ENCODE measurements around the gene LPXN. TPM values are rescaled to one million over a fixed set of nuclear protein-coding genes. Genes with fewer than 3 reads are reported as not detected.

Gene LPXN
- total RNA-seq, 1 donor from 2014 or later: 3.8 TPM

DNA sequence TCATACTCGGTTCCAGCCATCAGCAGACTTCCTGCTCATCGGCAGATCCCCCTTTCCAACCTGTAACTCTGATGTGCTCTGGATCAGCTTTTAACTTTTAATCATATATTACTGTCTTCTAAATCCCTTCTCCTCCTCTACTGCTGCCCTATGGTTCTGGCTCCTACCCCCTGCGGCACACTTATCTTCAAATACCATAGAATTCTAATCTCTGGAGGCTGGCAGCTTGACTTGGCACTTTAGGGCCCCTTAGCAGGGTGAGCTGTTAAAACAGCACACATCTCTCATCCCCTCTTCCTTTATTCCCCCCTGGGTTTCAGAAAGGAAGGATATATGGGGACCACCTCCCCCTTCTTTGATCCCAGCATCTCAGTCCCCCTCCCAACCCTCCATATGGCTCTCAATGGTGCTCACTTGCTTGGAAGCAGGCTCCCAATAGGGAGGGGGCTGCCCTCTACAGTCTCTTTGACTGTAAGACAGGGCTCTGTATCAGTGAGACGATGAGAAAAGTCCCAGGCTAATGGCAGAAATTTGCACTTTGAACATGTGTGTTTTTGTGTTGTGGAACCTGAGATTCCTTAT, 42.4 kb upstream of the LPXN start:
- Mint-ChIP-seq H3K27ac (ENCODE audit: unreplicated experiment) (peak overlapping the region; percentile 24), H3K9me3 (ENCODE audit: unreplicated experiment) (no peaks in the 10 kb centered on the region), H3K4me3 (ENCODE audit: unreplicated experiment) (no peak overlapping the region), H3K27me3 (ENCODE audit: unreplicated experiment) (peaks cover 2% of the 10 kb centered on the region), H3K4me1 (ENCODE audit: low read depth, unreplicated experiment) (peaks cover 4% of the 10 kb centered on the region), H3K36me3 (ENCODE audit: unreplicated experiment) (no peaks in the 10 kb centered on the region)
- TF ChIP-seq, protein P1, sequence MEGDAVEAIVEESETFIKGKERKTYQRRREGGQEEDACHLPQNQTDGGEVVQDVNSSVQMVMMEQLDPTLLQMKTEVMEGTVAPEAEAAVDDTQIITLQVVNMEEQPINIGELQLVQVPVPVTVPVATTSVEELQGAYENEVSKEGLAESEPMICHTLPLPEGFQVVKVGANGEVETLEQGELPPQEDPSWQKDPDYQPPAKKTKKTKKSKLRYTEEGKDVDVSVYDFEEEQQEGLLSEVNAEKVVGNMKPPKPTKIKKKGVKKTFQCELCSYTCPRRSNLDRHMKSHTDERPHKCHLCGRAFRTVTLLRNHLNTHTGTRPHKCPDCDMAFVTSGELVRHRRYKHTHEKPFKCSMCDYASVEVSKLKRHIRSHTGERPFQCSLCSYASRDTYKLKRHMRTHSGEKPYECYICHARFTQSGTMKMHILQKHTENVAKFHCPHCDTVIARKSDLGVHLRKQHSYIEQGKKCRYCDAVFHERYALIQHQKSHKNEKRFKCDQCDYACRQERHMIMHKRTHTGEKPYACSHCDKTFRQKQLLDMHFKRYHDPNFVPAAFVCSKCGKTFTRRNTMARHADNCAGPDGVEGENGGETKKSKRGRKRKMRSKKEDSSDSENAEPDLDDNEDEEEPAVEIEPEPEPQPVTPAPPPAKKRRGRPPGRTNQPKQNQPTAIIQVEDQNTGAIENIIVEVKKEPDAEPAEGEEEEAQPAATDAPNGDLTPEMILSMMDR (IDR thresholded peaks at IDR 0.05; ENCODE audit: partially characterized antibody, unreplicated experiment): no peak
- DNase-seq: no peak

DNA sequence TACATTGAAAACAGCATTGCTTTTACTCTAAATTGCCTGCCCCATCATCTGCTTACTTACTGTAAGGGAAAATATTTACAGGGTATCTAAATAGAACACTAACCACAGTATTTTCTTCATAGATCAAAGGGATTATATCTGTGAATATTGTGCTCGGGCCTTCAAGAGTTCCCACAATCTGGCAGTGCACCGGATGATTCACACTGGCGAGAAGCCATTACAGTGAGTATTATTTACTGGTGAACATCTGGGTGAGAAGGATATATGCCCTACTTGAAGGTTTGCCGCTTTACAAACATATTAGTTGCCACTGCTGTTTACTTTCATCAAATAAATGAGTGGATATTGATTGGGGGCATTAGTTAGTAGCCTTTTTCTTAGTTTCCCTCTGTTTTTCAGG, 40.9 kb upstream of the LPXN start:
- Mint-ChIP-seq H3K4me3 (ENCODE audit: unreplicated experiment) (no peak overlapping the region), H3K9me3 (ENCODE audit: unreplicated experiment) (no peaks in the 10 kb centered on the region), H3K27ac (ENCODE audit: unreplicated experiment) (no peak overlapping the region), H3K4me1 (ENCODE audit: low read depth, unreplicated experiment) (peaks cover 4% of the 10 kb centered on the region), H3K36me3 (ENCODE audit: unreplicated experiment) (no peaks in the 10 kb centered on the region), H3K27me3 (ENCODE audit: unreplicated experiment) (peaks cover 6% of the 10 kb centered on the region)
- no peak for DNase-seq
- TF ChIP-seq, protein P1 (IDR thresholded peaks at IDR 0.05; ENCODE audit: partially characterized antibody, unreplicated experiment): no peak

DNA sequence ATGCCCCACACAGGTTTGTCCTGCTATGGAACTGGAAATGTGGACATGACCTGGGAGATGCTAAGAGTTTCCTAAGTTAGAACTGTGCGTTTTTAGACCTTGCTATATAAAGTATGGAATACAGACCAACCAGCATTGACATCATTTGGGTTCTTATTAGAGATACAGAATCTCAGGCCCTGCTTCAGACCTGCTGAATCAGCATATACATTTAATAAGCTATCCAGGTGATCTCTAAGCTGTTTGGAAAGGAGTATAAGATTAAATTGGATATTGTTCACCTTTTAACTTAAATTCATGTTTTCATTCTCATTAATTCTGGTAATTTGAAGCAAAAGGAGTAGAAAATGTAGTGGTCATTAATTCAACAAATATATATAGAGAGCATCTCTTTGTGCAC, 39.9 kb upstream of the LPXN start:
- Mint-ChIP-seq H3K27me3 (ENCODE audit: unreplicated experiment) (peaks cover 6% of the 10 kb centered on the region), H3K4me3 (ENCODE audit: unreplicated experiment) (no peak overlapping the region), H3K27ac (ENCODE audit: unreplicated experiment) (no peak overlapping the region), H3K9me3 (ENCODE audit: unreplicated experiment) (no peaks in the 10 kb centered on the region), H3K4me1 (ENCODE audit: low read depth, unreplicated experiment) (peaks cover 4% of the 10 kb centered on the region), H3K36me3 (ENCODE audit: unreplicated experiment) (no peaks in the 10 kb centered on the region)
- TF ChIP-seq, protein P1 (IDR thresholded peaks at IDR 0.05; ENCODE audit: partially characterized antibody, unreplicated experiment): no peak
- DNase-seq: no peak

DNA sequence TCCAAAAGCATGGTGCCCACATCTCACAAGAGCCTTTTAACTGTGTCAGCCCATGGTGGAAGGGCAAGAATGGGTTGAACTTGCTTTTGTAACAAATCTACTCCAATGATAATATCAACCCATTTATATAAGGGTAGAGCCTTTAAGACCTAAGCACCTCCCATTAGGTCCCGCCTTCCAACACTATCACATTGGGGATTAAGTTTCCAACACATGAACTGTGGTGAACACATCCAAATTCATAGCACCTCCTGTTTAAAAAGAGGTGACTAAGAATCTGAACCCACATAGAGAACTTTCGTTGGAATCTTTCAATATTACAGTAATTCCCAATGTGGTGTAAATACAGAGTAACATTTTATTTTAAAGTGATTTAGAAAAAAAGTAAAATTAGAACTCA, 37.6 kb upstream of the LPXN start:
- DNase-seq: no peak
- H3K27me3 Mint-ChIP-seq (ENCODE audit: unreplicated experiment): peaks cover 6% of the 10 kb centered on the region
- H3K9me3 Mint-ChIP-seq (ENCODE audit: unreplicated experiment): no peaks in the 10 kb centered on the region
- H3K4me3 Mint-ChIP-seq (ENCODE audit: unreplicated experiment): no peak overlapping the region
- H3K27ac Mint-ChIP-seq (ENCODE audit: unreplicated experiment): no peak overlapping the region
- H3K4me1 Mint-ChIP-seq (ENCODE audit: low read depth, unreplicated experiment): peaks cover 1% of the 10 kb centered on the region
- H3K36me3 Mint-ChIP-seq (ENCODE audit: unreplicated experiment): no peaks in the 10 kb centered on the region
- TF ChIP-seq, protein P1 (IDR thresholded peaks at IDR 0.05; ENCODE audit: partially characterized antibody, unreplicated experiment): no peak

DNA sequence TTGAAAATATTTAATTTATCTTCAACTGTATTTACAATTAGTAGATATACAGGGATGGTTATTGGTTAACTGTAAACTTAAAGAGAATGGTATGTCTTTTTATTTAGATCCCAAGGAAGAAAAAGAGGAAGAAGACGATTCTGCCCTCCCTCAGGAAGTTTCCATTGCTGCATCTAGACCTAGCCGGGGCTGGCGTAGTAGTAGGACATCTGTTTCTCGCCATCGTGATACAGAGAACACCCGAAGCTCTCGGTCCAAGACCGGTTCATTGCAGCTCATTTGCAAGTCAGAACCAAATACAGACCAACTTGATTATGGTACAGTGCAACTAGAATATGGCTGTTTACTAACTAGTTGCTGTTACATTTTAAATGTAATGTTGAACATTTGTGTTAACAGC, 34.1 kb upstream of the LPXN start:
- Mint-ChIP-seq H3K4me1 (ENCODE audit: low read depth, unreplicated experiment) (no peaks in the 10 kb centered on the region), H3K27ac (ENCODE audit: unreplicated experiment) (no peak overlapping the region), H3K27me3 (ENCODE audit: unreplicated experiment) (peaks cover 4% of the 10 kb centered on the region), H3K4me3 (ENCODE audit: unreplicated experiment) (no peak overlapping the region), H3K9me3 (ENCODE audit: unreplicated experiment) (no peaks in the 10 kb centered on the region), H3K36me3 (ENCODE audit: unreplicated experiment) (no peaks in the 10 kb centered on the region)
- DNase-seq: no peak
- TF ChIP-seq, protein P1 (IDR thresholded peaks at IDR 0.05; ENCODE audit: partially characterized antibody, unreplicated experiment): no peak

Data from glutamatergic neuron (in vitro differentiated cells).